Measurements from ENCODE around the gene SARS1. TPM values are rescaled to one million over a fixed set of nuclear protein-coding genes. Genes with fewer than 3 reads are reported as not detected.

SARS1 gene
- total and polyA plus RNA-seq, 2 of the 13 experiments (the other 11 are each of a cell fraction or from before 2014, with no cell fraction given), result 103 to 134 TPM

DNA sequence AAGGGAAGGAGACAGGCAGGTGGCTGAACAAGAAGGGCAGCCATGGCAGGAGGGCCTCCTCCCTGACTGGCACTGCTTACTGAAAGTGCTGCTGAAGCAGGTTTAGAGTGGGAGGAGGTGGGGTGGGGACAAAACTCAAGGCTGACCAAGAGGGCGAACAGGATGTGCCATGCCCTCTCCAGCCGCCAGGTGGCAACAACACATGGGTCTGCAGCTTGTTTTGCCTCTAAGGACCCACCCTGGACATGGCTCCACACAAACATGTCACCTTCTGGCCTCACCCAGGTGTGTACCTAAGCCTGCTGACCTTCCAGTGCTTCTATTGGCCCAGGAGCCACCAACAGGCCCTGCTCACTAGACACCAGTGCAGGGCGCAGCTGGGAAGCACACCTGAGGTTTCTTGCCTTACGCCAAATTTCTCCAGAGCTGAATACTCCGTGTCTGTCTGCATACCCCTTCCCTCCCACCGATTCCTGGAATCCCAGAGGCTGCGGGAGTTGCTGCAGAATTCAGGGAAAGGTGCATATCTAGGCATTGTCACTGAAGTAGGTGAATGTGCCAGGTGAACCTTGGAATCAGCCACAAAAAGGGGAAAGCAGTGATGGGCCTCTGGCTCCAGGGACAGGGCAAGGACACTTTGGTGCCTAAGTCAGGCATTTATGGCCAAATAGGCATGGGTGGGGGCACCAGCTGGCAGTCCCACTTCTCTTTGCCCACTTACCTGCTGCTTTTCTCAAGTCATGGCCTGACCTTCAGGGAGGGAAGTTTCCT lies 63.9 kb downstream of the SARS1 start (continued):
- TF ChIP-seq, protein P1, sequence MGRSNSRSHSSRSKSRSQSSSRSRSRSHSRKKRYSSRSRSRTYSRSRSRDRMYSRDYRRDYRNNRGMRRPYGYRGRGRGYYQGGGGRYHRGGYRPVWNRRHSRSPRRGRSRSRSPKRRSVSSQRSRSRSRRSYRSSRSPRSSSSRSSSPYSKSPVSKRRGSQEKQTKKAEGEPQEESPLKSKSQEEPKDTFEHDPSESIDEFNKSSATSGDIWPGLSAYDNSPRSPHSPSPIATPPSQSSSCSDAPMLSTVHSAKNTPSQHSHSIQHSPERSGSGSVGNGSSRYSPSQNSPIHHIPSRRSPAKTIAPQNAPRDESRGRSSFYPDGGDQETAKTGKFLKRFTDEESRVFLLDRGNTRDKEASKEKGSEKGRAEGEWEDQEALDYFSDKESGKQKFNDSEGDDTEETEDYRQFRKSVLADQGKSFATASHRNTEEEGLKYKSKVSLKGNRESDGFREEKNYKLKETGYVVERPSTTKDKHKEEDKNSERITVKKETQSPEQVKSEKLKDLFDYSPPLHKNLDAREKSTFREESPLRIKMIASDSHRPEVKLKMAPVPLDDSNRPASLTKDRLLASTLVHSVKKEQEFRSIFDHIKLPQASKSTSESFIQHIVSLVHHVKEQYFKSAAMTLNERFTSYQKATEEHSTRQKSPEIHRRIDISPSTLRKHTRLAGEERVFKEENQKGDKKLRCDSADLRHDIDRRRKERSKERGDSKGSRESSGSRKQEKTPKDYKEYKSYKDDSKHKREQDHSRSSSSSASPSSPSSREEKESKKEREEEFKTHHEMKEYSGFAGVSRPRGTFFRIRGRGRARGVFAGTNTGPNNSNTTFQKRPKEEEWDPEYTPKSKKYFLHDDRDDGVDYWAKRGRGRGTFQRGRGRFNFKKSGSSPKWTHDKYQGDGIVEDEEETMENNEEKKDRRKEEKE (IDR thresholded peaks at IDR 0.05), result no peak
- TF ChIP-seq NR2F1 (CRISPR knock-in tag; IDR thresholded peaks at IDR 0.05) (no peak; a peak in 1 of 4 replicates), HOXD1 (CRISPR knock-in tag; IDR thresholded peaks at IDR 0.05) (no peak), ATF1 (CRISPR knock-in tag; IDR thresholded peaks at IDR 0.05) (no peak), PAX8 (CRISPR knock-in tag; IDR thresholded peaks at IDR 0.05; ENCODE audit: borderline replicate concordance) (no peak), CC2D1A (CRISPR knock-in tag; IDR thresholded peaks at IDR 0.05) (no peak), MAZ (IDR thresholded peaks at IDR 0.05; ENCODE audit: borderline replicate concordance, low read depth, low read length) (no peak), MAZ (CRISPR knock-in tag; IDR thresholded peaks at IDR 0.05; ENCODE audit: low read depth) (peak; percentile 51; the same call in 1 of the 2 replicates), ZNF260 (CRISPR knock-in tag; IDR thresholded peaks at IDR 0.05; ENCODE audit: borderline replicate concordance, low read depth) (no peak), SMARCC2 (IDR thresholded peaks at IDR 0.05) (no peak), HNF4A (CRISPR knock-in tag; IDR thresholded peaks at IDR 0.05) (peak; percentile 50), ZNF337 (CRISPR knock-in tag; IDR thresholded peaks at IDR 0.05; ENCODE audit: borderline replicate concordance, low read depth) (no peak), FOXK1 (CRISPR knock-in tag; IDR thresholded peaks at IDR 0.05; ENCODE audit: borderline replicate concordance, low read depth) (peak; percentile 68; the same call in 1 of the 2 replicates), ZNF101 (CRISPR knock-in tag; IDR thresholded peaks at IDR 0.05; ENCODE audit: borderline replicate concordance, low read depth) (no peak)
- TF ChIP-seq, protein P2, sequence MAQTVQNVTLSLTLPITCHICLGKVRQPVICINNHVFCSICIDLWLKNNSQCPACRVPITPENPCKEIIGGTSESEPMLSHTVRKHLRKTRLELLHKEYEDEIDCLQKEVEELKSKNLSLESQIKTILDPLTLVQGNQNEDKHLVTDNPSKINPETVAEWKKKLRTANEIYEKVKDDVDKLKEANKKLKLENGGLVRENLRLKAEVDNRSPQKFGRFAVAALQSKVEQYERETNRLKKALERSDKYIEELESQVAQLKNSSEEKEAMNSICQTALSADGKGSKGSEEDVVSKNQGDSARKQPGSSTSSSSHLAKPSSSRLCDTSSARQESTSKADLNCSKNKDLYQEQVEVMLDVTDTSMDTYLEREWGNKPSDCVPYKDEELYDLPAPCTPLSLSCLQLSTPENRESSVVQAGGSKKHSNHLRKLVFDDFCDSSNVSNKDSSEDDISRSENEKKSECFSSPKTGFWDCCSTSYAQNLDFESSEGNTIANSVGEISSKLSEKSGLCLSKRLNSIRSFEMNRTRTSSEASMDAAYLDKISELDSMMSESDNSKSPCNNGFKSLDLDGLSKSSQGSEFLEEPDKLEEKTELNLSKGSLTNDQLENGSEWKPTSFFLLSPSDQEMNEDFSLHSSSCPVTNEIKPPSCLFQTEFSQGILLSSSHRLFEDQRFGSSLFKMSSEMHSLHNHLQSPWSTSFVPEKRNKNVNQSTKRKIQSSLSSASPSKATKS (CRISPR knock-in tag; IDR thresholded peaks at IDR 0.05), result no peak
- TF ChIP-seq, protein P3, sequence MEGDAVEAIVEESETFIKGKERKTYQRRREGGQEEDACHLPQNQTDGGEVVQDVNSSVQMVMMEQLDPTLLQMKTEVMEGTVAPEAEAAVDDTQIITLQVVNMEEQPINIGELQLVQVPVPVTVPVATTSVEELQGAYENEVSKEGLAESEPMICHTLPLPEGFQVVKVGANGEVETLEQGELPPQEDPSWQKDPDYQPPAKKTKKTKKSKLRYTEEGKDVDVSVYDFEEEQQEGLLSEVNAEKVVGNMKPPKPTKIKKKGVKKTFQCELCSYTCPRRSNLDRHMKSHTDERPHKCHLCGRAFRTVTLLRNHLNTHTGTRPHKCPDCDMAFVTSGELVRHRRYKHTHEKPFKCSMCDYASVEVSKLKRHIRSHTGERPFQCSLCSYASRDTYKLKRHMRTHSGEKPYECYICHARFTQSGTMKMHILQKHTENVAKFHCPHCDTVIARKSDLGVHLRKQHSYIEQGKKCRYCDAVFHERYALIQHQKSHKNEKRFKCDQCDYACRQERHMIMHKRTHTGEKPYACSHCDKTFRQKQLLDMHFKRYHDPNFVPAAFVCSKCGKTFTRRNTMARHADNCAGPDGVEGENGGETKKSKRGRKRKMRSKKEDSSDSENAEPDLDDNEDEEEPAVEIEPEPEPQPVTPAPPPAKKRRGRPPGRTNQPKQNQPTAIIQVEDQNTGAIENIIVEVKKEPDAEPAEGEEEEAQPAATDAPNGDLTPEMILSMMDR (CRISPR knock-in tag; IDR thresholded peaks at IDR 0.05), result peak; percentile 99
- TF ChIP-seq, protein P4, sequence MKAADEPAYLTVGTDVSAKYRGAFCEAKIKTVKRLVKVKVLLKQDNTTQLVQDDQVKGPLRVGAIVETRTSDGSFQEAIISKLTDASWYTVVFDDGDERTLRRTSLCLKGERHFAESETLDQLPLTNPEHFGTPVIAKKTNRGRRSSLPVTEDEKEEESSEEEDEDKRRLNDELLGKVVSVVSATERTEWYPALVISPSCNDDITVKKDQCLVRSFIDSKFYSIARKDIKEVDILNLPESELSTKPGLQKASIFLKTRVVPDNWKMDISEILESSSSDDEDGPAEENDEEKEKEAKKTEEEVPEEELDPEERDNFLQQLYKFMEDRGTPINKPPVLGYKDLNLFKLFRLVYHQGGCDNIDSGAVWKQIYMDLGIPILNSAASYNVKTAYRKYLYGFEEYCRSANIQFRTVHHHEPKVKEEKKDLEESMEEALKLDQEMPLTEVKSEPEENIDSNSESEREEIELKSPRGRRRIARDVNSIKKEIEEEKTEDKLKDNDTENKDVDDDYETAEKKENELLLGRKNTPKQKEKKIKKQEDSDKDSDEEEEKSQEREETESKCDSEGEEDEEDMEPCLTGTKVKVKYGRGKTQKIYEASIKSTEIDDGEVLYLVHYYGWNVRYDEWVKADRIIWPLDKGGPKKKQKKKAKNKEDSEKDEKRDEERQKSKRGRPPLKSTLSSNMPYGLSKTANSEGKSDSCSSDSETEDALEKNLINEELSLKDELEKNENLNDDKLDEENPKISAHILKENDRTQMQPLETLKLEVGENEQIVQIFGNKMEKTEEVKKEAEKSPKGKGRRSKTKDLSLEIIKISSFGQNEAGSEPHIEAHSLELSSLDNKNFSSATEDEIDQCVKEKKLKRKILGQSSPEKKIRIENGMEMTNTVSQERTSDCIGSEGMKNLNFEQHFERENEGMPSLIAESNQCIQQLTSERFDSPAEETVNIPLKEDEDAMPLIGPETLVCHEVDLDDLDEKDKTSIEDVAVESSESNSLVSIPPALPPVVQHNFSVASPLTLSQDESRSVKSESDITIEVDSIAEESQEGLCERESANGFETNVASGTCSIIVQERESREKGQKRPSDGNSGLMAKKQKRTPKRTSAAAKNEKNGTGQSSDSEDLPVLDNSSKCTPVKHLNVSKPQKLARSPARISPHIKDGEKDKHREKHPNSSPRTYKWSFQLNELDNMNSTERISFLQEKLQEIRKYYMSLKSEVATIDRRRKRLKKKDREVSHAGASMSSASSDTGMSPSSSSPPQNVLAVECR (CRISPR knock-in tag; IDR thresholded peaks at IDR 0.05; ENCODE audit: borderline replicate concordance), result peak; percentile 77; the same call in 1 of the 2 replicates

All from HepG2 (cell line).